Spleen (tissue), 7 donors: ENCODE results near the gene HEPHL1.

Experiments used
- CTCF ChIP-seq, 11 experiments: fragments of 200-600 bp in 7 of 11; fragments of 450-650 bp in 4 of 11; sonication (generic) in 4 of 11; IDR thresholded peaks in 8 of 11; conservative IDR thresholded peaks in 3 of 11; 1 replicate in 7 of 11; 2 replicates in 4 of 11; pipeline versions ENCODE4 v1.4.0 to v1.8.0; 2016 to 2021; ENCODE audit warnings: antibody characterized with exemption in 11 of 11, inconsistent platforms in 4 of 11, mild to moderate bottlenecking in 1 of 11
- POLR2A ChIP-seq, 3 donors: fragments of 450-650 bp; IDR thresholded peaks; one replicate each; pipeline ENCODE4 v1.5.1; 2017; ENCODE audit warnings: antibody characterized with exemption in 3 of 3, mild to moderate bottlenecking in 1 of 3
- donor health status: DM: no; HTN: no; CAD: no; lungs with moderate emphysema.
- donor health status: DM: no; HTN: no; CAD: no.
- donor health status: DM: no; HTN: no; CAD: no.

- no peak for TF ChIP-seq POLR2A (IDR thresholded peaks at IDR 0.05)
- TF ChIP-seq CTCF (IDR thresholded peaks at IDR 0.05 in 8 of 11, conservative IDR thresholded peaks at IDR 0.05 in 3 of 11) = no peak
These were observed 82.3 kb downstream of the HEPHL1 start for GRCh38 chr11:94103471-94103870.
